Activated T-cell treated with anti-CD3 and anti-CD28 coated beads, Interleukin-2, amount 50 U/mL, for 48 hours (primary cell): ENCODE results near the gene SPN.
"Not testable (repeated sequence)": the region's sequence is repeated elsewhere in the genome, so short reads cannot be mapped to it uniquely, and the experiment has no call there.

Experiments used
- DNase-seq, 2 experiments: peaks; one replicate each; pipeline ENCODE4 v3.0.0-alpha.2; 2020

The SPN gene

DNA sequence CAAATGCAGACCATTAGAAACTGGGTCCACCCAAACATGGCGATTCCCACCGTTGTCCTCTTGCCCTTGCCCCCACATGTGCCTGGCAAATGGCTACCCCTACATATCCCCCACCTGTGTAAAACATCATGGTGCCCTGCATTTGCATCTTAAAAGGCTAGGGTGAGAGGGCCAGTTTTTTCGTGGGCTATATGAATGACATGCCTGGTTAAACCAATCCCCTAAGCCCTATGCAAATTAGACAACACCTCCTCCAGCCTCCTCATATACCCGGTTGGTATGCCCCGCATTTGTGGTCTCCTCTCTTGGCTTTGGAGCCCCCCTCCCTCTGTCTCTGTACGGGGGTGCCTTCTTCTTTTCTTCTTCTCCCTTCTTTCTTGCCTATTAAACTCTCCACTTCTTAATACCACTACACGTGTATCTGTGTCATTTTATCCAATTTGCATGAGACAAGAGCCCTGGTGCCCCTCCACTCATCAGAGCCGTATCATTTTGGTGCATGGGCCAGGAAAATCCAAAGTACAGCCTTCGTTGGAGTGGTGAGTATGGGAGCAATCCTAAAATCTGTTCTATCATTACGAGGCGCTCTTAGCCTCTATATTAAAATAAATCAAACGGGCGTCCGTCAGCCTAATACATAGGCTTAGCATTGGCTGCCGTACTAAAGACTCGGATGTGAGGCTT lies 46.0 kb downstream of the SPN start:
- no peak for DNase-seq

- DNase-seq = not testable (repeated sequence)
Measured at GRCh38 chr16:29709657-29710056, 46.6 kb downstream of the SPN start.

DNA sequence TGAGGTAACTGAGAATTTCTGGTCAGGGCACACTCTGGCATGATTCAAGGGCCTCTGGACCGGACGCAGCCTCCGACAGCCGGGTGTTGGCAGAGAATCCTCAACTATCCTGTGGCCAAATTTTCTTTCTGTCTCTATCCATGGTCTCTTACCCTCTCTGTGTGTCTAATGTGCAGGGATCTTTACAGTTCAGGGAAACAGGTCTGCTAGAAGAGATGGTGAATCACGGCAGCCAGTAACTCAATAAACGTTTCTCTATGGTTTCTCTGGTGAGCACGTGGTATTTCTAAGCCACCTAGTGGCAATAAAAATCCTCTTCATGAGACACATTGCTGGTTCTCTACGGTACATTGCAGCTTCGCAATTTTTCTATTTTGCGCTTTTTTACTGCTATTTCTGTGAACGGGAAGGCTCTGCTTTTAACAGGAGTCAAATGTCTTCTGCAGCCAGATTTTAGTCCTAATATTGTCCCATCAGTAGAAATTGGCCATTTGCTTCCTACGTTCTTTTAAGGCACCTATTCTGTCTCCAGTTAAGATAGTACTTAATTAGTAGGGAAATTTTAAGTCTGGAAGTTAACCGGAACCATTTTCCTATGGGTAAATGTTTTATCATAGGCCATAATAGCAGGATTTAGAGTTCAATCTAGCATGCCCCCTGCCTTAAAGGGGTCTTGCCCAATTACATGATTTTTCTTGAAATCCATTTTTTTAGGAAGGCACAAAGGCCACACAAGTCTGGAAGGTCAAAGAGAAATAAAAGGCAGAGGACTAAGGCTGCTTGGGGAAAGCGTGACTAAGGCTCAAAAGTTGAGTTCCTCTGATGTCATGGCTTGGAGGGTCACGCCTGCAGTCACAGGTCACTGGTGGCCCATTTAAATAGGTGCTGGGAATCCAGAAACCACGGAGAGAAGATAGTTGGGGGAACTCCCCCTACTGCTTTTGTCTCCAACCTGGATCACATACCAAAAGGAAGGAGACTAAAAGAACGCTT lies 47.5 kb downstream of the SPN start:
- no peak for DNase-seq

GRCh38 chr16:29712809-29713208 lies 49.8 kb downstream of the SPN start:
- no peak for DNase-seq

GRCh38 chr16:29714396-29714795 lies 51.3 kb downstream of the SPN start:
- DNase-seq = no peak

DNA sequence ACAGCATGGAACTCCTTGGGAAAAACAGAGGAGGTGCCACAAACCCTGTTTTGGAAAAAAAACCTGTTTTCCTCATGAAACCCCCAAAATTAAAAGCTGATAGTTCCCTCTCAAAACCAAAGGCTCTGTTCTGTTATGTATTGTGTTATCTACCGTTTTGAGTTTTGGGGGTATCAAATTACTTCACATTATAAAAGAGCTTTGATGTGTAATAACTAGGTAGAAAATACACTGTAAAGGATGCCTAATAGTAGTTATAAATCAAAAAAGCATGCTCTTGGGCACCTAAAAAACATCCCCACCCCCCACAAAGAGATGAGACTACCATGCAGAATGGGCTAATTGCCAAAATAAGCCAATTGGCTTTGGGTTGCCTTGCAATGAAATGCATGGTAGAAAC lies 51.9 kb downstream of the SPN start:
- DNase-seq = no peak

DNA sequence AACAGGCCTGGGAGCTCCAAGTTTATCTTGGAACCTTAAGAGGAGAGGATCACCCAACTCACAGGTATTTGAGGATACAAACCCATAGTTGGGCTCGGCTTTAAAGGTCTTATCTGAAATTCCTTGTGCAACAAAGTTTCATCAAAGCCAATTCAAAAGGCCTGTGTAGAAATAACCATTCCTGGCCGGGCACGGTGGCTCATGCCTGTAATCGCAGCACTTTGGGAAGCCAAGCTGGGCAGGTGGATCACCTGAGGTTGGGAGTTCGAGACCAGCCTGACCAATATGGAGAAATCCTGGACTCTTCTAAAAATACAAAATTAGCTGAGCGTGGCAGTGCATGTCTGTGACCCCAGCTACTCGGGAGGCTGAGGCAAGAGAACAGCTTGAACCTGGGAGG lies 54.1 kb downstream of the SPN start:
- DNase-seq = no peak

DNA sequence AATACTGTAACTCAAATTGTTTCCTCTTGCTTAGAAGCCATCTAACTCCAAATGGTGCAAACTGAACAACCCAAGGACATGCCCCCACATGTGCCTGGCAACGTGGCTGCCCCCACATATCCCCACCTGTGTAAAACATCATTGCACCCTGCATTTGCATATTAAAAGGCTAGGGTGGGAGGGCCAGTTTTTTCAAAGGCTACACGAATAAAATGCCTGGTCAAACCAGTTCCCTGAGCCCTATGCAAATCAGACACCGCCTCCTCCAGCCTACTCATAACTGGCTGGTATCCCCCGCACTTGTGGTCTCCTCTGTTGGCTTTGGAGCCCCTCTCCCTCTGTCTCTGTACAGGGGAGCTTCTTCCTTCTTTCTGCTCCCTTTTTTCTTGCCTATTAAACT lies 56.0 kb downstream of the SPN start:
- no peak for DNase-seq
